Omental fat pad (tissue), 4 donors: ENCODE measurements around the gene SPAG9. TPM values are rescaled to one million over a fixed set of nuclear protein-coding genes. Genes with fewer than 3 reads are reported as not detected.
A peak's percentile ranks its signal among the peaks of the same experiment; 100 is the strongest.

Experiments used
- ATAC-seq: fragments of 150-250 bp; one replicate; pipeline ENCODE4 v1.9.1; 2016; ENCODE audit warnings: mild to moderate bottlenecking, moderate library complexity; ENCODE audit not compliant: low FRiP score
- DNase-seq: peaks from one replicate; pipeline ENCODE4 v3.0.0-alpha.2; 2019; ENCODE audit warnings: low spot score
- total RNA-seq, 4 donors: library from RNA; depleted of rRNA; stranded (reverse); fragments of >200 nt; gene quantifications; one replicate each; pipeline ENCODE4 v1.1.0, GENCODE V29; 2016
- TF ChIP-seq, protein P1 (sequence below), 3 donors: fragments of 450-650 bp; IDR thresholded peaks; one replicate each; pipeline ENCODE4 v1.5.1; 2016 to 2017; ENCODE audit warnings: antibody characterized with exemption in 3 of 3, mild to moderate bottlenecking in 3 of 3, moderate library complexity in 2 of 3

SPAG9 gene
- total RNA-seq, 4 donors from 2014 or later = 117 to 197 (median 138) TPM

DNA sequence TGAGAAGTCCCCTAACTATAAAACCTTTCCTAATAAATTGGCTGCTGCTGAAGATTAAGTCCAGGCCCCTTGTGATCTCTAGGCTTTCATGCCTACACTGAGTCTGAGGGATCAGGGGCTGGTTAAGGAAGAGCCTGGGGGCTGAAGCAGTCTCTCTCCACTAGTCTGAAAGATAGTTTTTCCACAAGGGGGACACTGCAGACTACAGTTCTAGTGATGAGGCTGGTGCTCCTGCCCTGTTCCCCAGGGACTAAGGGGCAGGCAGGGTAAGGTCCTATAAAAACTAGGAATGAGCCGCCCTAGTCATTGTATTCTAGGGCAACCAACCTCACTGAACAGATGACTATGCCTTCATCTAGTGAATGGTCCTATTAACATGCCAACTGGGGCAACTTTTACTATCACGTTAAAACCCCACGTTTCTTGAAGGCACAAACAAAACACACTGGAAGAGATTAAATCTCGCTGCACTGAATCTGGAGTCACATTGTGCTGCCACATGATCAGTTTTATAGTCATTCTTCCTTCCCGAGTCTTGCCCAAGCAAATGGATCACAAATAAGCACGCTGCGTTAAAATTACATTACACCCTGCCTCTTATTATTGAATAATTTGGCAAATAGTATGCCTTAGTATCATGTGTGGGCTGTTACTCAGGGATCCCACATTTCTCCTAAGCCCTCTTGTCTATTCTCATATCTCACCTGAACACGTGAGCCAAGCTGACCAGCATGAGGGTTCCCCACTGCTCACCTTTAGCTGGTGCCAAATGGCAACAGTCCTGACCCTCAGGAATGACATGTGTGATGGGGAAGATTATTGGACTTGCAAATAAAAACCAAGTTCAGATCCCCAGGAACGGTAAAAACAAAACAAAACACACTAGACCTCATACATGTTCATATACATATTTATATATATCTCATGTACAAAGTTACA lies 159.1 kb downstream of the SPAG9 start:
- TF ChIP-seq, protein P1, sequence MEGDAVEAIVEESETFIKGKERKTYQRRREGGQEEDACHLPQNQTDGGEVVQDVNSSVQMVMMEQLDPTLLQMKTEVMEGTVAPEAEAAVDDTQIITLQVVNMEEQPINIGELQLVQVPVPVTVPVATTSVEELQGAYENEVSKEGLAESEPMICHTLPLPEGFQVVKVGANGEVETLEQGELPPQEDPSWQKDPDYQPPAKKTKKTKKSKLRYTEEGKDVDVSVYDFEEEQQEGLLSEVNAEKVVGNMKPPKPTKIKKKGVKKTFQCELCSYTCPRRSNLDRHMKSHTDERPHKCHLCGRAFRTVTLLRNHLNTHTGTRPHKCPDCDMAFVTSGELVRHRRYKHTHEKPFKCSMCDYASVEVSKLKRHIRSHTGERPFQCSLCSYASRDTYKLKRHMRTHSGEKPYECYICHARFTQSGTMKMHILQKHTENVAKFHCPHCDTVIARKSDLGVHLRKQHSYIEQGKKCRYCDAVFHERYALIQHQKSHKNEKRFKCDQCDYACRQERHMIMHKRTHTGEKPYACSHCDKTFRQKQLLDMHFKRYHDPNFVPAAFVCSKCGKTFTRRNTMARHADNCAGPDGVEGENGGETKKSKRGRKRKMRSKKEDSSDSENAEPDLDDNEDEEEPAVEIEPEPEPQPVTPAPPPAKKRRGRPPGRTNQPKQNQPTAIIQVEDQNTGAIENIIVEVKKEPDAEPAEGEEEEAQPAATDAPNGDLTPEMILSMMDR (IDR thresholded peaks at IDR 0.05) = no peak
- DNase-seq = no peak
- ATAC-seq = no peak

- ATAC-seq = no peak
- TF ChIP-seq, protein P1 (IDR thresholded peaks at IDR 0.05) = no peak
- no peak for DNase-seq
Observed at GRCh38 chr17:50959341-50959740, 161.3 kb downstream of the SPAG9 start.

- no peak for ATAC-seq
Observed at GRCh38 chr17:50957600-50958575, 162.8 kb downstream of the SPAG9 start.

DNA sequence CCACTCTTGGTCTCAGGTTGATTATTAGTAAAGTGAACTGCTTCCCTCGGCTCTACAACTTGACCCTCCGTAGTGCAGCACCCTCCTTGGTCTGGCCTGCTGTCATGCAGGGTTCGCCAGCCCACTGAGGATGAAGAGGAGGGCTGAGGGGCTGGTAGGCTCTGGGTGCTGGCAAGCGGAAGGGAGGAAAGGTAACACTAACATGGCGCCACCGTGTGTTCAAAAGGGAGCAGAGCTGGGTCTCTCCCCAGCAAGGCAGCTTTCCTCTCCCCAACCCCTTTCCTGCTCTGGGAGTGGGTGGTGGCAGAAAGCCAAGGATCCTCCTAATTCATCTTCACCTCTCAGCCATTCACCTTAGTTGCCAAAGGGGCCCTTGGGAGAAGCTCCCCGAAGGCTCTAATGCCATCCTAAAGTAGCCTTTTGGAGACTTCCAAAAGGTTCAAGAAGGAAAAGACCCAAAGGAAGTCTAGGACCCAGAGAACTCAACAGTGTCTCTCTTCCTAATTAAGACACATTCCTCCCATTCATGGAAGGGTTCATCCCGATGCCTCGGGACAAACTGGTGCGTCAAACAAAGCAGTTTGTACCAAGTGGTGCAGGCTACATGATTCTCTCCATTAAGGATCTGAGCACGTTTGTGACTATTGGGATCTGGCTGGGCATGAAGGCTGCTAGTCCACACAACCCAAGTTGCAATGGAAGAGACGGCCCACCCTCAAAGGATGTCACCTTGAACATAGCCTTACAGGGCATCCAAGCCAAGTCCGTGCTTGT lies 163.7 kb downstream of the SPAG9 start:
- peak; percentile 46 for ATAC-seq
- DNase-seq = no peak
- TF ChIP-seq, protein P1 (IDR thresholded peaks at IDR 0.05) = no peak

More at GRCh38 chr17:50957600-50958575, 162.8 kb downstream of the SPAG9 start:
- TF ChIP-seq, protein P1 (IDR thresholded peaks at IDR 0.05) = no peak
- no peak for DNase-seq

GRCh38 chr17:50956409-50956749 lies 164.3 kb downstream of the SPAG9 start:
- DNase-seq (no peak), ATAC-seq (no peak)
- TF ChIP-seq, protein P1 (IDR thresholded peaks at IDR 0.05) = no peak

DNA sequence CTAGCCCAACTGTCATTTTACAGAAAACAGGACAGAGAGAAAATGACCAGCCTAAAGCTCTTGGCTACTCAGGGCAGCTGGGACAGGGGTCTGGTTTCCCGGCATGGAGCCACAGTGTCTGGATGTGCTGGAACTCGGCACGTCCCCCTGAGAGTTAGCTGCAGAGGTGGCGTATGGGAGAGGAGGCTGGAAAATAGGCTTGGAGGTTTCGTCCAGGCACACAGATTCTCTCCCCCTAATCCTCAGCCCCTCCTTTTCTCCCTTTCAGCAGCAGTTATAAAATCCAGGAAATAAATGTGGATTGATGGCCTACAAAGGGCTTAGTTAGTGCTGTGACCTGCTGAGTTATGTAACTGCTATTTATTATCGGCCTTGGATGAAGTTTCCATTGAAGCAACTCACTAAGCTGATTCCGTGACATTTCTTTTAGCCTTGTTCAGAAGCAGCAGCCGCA lies 165.0 kb downstream of the SPAG9 start:
- DNase-seq (no peak), ATAC-seq (no peak)
- TF ChIP-seq, protein P1 (IDR thresholded peaks at IDR 0.05) = no peak
